ENCODE results near the gene DPH5.

The DPH5 gene

GRCh38 chr1:100995198-100995988 lies 30.2 kb downstream of the DPH5 start:
- TF ChIP-seq, protein P1, sequence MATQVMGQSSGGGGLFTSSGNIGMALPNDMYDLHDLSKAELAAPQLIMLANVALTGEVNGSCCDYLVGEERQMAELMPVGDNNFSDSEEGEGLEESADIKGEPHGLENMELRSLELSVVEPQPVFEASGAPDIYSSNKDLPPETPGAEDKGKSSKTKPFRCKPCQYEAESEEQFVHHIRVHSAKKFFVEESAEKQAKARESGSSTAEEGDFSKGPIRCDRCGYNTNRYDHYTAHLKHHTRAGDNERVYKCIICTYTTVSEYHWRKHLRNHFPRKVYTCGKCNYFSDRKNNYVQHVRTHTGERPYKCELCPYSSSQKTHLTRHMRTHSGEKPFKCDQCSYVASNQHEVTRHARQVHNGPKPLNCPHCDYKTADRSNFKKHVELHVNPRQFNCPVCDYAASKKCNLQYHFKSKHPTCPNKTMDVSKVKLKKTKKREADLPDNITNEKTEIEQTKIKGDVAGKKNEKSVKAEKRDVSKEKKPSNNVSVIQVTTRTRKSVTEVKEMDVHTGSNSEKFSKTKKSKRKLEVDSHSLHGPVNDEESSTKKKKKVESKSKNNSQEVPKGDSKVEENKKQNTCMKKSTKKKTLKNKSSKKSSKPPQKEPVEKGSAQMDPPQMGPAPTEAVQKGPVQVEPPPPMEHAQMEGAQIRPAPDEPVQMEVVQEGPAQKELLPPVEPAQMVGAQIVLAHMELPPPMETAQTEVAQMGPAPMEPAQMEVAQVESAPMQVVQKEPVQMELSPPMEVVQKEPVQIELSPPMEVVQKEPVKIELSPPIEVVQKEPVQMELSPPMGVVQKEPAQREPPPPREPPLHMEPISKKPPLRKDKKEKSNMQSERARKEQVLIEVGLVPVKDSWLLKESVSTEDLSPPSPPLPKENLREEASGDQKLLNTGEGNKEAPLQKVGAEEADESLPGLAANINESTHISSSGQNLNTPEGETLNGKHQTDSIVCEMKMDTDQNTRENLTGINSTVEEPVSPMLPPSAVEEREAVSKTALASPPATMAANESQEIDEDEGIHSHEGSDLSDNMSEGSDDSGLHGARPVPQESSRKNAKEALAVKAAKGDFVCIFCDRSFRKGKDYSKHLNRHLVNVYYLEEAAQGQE (IDR thresholded peaks at IDR 0.05; ENCODE audit: insufficient read depth in 1 of 2, low read depth in 2 of 2, low read length in 2 of 2): no peak
- TF ChIP-seq POLR2AphosphoS5 (IDR thresholded peaks at IDR 0.05; ENCODE audit: low read depth, low read length): no peak

DNA sequence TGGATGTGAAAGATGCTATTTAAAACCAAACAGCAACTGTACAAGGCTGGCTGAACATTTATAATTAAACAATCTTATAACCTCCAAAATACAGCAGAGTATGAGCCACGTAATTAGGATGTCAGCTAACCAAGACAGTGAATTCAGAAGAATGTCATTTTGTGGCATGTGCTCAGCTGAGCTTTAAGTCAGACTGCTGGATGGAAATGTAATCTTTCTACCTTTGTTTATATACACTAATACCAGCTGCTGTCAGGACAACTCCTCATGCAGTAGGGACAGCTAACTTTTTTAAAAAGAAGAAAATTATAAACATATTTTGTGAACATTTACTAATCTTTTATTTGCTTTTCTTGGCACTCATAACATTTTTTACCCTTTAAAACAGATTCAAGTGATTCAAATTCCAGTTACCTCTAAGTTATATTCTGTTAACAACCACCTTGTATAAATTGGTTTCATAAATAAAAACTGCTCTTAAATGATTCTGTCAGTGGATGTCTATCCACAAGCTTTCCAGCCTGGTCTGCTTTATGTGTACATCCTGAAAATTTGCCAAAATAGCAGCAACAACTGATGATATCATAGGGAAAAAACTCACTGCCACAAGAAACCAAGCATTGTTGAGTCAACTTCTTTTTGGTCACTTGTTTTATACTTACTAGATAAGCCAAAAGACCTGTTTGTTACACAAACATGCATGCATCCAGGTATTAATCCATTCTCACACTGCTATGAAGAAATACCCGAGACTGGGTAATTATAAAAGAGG lies 36.1 kb downstream of the DPH5 start:
- TF ChIP-seq SIN3A (IDR thresholded peaks at IDR 0.05; ENCODE audit: borderline replicate concordance, insufficient read depth, low read length) (no peak), FOXP2 (optimal IDR thresholded peaks at IDR 0.05; ENCODE audit: borderline replicate concordance, extremely low read depth, extremely low read length, insufficient read depth) (no peak), POLR2AphosphoS5 (IDR thresholded peaks at IDR 0.05; ENCODE audit: low read depth, low read length) (no peak), TAF1 (IDR thresholded peaks at IDR 0.05; ENCODE audit: borderline replicate concordance, insufficient read depth, low read length) (no peak)
- TF ChIP-seq, protein P1 (IDR thresholded peaks at IDR 0.05; ENCODE audit: insufficient read depth in 1 of 2, low read depth in 2 of 2, low read length in 2 of 2): no peak

DNA sequence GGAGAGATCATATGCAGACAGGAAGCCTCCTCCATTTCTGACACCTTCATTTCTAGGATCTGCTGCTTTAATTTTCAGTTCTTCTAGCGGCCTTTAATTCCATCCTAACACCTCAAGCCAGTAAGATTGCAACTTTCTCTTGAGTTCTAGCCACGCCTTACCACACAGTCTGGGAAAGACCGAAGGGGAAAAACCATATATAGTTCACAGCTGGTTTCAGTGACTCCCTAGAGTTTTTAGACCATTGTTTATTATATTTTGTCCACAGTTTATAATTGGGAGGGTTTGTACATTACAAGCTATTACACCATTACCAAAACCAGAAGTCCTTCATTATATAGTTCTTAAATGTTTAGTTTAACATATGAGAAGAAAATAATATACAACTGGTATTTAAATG lies 37.5 kb downstream of the DPH5 start:
- TF ChIP-seq FOXP2 (optimal IDR thresholded peaks at IDR 0.05; ENCODE audit: borderline replicate concordance, extremely low read depth, extremely low read length, insufficient read depth): no peak
- TF ChIP-seq TAF1 (IDR thresholded peaks at IDR 0.05; ENCODE audit: borderline replicate concordance, insufficient read depth, low read length): no peak
- TF ChIP-seq, protein P1 (IDR thresholded peaks at IDR 0.05; ENCODE audit: insufficient read depth in 1 of 2, low read depth in 2 of 2, low read length in 2 of 2): no peak
- no peak for TF ChIP-seq SIN3A (IDR thresholded peaks at IDR 0.05; ENCODE audit: borderline replicate concordance, insufficient read depth, low read length)
- TF ChIP-seq POLR2AphosphoS5 (IDR thresholded peaks at IDR 0.05; ENCODE audit: low read depth, low read length): no peak

- TF ChIP-seq FOXP2 (optimal IDR thresholded peaks at IDR 0.05; ENCODE audit: borderline replicate concordance, extremely low read depth, extremely low read length, insufficient read depth) (no peak), SIN3A (IDR thresholded peaks at IDR 0.05; ENCODE audit: borderline replicate concordance, insufficient read depth, low read length) (no peak), TAF1 (IDR thresholded peaks at IDR 0.05; ENCODE audit: borderline replicate concordance, insufficient read depth, low read length) (no peak), POLR2AphosphoS5 (IDR thresholded peaks at IDR 0.05; ENCODE audit: low read depth, low read length) (no peak)
- TF ChIP-seq, protein P1 (IDR thresholded peaks at IDR 0.05; ENCODE audit: insufficient read depth in 1 of 2, low read depth in 2 of 2, low read length in 2 of 2): no peak
Observed at GRCh38 chr1:100982793-100983192, 42.8 kb downstream of the DPH5 start.

All from PFSK-1 (cell line).